NCI-H1048 (cell line): Measurements from ENCODE around the gene SUSD6.
"Not testable (repeated sequence)": the region's sequence is repeated elsewhere in the genome, so short reads cannot be mapped to it uniquely, and the experiment has no call there.

ENCODE experiments used
- DNase-seq: peaks from one replicate; lab custom pipeline; 2025; lab: John Stamatoyannopoulos, UW

SUSD6 gene

DNA sequence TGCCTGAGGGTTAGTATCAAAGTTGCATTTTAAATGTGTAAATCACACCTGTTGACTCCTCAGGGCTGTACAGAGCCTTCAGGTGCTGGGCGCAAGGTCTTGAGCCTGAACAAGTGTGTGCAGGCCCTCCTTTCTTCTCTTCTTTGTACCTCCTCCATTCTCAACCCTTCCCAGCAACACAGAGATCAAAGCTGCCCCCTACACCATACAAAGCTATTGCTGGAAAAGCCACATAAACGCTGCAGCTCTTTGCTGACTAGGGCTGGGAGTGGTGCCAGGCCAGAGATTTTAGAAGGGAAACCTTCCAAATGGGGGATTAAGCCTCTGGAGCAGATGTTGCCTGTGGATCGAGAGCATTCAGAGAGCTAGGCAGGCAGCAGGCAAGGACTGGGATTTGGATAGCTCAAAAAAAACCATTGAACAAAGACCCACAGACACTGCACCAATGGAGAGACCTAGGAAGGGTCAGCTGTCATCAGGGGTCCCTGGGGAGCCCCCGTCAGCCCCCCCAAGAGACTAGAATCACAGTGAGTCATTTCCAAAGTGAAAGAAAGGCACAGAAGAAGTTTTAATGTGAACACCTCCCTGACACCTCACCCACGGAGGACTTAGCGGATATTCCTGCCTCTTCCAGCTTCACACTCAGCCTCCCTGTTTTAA, 18.2 kb upstream of the SUSD6 start:
- DNase-seq, result no peak

DNA sequence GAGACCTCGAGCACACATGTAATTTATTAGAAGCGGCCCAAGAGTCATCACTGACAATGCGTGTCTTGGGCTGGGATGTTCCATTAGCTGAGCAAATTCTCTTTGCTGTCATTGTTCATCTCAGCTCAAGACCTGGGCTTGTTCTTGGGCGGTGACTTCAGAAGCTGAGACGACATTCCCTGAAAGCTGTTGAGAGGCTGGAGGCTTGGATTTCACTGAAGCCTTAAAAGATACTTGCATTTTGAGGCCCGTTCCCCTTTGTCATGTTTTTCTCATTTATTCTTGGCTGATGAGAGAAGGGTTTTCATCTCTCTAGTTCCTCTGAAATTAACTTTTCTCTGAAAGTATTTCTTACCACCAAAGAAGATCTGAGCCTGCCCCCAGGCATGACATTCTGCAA, 16.6 kb upstream of the SUSD6 start:
- no peak for DNase-seq

DNA sequence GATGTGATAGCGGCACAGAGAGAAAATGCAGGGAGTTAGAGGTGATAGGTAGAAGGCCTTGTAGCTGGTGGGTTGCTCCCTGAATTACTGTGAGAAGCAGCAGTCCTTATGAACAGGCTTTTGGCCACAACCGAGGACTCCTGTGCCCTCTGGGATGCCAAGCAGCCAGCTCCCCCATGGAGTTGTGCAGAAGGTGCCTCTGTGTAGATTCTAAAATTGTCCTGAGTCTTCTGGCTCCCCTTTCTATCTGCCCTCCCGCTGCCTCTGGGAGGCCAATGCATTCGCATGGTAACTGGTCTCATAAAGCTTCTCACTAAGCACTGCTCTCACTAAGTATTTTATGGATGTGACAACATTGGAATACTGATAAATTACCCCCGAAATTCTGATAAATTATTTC, 16.1 kb upstream of the SUSD6 start:
- DNase-seq, result no peak

DNA sequence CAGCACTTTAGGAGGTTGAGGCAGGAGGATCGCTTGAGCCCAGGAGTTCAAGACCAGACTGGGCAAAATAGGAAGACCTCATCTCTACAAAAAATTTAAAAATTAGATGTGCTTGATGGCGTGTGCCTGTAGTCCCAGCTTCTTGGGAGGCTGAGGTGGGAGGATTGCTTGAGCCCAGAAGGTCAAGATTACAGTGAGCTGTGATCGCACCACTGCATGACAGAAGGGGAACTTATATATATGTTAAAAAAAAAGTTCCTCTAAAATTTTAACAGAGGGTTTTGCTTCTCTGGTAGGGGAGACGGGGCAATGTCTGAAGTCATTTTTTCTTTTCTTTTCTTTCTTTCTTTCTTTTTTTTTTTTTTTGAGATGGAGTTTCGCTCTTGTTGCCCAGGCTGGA, 12.0 kb upstream of the SUSD6 start:
- DNase-seq, result not testable (repeated sequence)

DNA sequence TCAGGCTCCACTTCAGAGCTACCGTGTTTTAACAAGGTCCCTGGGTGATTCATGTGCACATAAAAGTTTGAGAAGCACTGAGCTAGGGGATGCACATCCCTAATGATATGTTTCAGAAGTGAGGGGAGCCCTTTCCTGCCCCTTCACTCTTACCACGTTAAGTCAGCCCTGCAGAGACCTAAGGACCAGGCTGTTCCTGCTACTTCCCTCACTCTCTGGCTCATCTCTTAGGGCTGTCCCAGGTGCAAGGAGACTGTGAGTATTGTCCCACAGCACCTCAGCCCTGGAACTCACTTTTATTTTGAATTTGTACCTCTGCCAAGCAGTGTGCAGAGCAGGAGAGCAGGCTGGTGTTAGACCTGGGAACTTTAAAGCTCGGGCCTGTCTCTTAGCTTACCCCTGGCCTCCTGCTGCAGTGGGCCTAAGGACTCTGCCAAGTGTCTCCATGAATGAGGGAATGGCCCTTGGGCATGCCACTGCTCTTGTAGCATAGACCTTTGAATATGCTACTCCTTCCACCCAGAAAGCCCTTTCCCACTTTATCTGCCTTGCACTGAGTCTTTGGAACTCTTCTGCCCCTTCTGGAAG, 11.0 kb upstream of the SUSD6 start:
- no peak for DNase-seq

DNA sequence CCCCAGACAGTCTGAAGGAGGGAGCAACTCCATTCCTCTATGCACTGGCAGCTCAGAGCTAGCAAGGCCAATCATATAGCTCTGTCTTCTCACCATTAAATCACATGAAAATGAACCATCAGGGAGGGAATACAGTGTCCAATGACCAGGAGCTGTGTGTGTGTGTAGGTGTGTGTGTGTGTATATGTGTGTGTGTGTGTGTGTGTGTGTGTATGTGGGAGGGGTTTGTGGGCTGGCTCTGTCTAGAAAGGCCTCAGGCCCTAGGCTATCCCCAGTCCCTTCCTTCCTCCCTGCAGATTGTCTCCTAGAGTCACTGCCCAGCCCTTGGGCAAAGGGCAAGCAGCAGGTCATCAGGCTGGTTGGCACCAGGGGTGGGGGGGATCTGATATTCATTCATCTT, 5.7 kb upstream of the SUSD6 start:
- no peak for DNase-seq

DNA sequence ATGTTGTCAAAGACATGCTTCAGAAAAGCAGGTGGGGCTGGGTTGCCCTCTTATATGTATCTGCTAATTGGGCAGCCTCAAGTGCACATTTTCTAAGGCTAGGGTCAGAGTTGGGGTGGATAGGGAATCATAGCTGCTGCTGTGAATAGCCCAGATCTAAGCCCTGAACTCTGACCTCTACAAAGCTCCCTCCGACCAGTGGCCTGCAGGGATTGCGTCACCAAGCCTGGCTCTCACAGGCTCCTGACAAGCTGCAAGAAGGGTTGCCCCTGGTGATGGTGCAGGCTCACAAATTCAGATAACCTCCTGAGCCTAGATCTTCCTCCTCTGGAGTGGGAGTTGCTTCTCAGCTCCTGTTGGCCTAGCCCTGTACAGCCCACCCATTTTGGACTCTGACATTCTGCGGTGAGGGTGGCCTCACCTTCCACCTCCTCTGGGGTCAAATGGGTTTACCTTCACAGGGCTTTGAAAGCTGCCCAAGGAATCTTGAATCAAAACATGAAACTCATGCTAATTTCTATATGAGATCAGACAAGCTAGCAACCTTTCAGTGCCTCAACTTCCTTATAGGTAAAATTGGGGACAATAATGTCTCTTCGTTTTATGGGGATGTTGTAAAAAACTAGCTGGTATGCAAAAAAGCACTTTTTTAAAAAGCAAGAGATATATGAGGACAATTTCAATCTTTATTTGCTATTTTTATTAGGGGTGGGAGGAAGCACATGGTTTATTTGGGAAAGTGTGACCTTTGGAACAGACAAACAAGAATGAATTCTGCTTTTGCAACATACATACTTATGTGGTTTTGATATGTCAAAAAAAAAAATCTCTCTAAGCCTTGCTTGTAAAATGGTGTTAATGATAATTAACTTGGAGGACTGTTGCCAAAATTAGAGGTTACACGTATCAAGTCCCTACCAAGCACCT, 4.9 kb upstream of the SUSD6 start:
- DNase-seq, result no peak

DNA sequence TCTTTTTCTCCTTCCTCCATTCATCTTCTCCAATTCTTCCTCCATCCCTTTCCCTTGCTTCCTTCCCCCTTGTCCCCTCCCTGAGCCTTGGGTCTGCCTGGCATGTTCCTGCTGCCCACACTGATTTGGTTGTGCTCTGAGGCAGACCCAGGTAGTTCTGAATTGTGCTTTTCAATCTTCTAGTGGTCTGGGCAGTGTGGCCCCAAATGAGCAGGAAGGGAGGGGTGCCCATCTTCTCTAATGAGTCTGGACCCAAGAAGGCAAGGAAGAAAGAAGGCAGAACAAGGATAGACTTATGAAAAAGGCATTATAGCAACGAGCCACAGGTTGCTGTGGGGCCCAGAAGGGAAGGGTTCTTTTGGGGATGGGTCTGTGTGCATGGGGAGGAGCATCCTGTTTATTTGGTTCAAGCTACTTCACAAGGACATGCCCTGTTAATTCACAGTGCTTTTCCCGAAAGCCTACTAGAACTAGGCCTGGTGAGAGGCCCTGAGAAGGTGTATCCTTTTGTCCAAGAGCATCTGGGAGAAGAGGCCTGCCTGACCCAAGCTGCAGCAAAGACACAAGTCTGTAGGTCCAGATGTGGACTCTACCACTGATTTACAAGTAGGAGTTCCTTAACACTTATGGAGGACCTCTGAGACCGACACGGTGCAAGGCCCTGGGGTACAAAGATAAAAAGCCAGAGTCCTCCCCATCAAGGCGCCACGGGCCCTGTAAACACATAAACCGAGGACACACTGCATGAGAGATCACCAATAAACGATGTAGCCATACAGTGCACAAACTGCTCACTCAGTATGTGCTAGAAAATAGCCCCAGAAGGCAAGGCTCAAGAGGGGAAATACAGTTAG, 1.1 kb upstream of the SUSD6 start:
- no peak for DNase-seq

DNA sequence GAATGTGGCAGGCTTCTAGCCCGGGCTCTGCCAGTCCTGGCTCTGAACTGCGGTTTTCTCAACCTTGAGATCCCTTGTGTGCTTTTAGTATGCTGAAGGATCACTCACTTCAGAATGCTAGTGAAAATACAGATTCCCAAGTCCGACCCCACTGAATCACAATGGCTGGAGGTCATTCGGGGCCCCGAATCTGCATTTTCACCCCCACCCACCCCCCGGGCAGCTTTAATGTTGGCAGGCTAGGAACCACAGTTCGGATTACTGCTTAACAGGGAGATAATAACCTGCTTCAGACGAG, 573 bp upstream of the SUSD6 start:
- no peak for DNase-seq

DNA sequence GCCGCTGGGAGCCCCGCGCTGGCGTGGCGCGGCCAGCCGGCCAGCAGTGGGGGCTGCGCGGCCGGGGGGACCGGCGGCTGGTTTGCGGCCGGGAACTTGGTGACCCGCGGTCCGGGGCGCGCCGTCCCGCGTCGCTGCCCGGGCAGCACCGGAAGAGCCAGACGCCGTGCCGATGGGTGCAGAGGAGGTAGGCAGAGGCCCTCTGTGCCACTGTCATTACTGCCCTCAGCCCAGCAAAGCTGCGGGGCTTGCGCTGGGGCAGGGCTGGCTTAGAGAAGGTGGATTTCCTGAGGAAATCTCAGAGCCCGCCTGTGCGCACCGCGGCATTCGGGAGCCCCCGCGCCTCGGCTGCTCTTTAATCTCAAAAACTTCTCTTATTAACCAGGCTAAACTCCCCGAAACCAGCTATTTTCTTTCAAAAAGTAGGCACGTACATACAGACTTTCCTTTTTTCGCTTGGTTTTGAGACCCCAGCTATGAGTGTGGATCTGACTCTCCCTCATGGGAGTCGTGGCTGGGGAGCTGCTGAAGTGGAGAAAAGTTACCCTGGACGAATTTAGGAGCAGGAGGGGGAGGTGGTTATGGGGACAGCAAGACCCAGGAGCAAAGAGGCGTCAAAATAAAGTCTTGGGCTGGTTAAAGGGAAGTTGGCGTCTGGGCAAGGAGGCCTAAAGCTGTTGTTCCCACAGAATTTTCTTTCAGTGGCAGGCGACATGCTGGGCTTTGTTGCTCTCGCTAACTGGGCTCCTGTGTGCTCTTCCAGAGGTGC, 802 bp downstream of the SUSD6 start:
- no peak for DNase-seq

DNA sequence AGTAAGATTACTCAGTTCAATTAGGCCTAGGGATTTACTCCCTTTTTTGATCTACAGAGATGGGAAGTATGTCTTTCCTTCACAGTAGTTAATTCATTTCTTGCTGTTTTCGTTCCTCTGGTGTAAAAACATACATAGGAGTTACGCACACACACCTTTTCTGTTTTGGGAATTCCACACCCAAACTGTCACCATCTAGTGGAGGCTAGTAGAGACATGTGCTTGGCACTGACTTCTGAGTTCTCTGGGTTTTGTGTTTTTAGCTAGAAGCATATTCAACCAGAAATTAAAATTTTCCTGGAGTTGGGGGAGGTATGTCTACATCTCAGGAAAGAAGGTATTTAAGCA, 1.4 kb downstream of the SUSD6 start:
- no peak for DNase-seq

DNA sequence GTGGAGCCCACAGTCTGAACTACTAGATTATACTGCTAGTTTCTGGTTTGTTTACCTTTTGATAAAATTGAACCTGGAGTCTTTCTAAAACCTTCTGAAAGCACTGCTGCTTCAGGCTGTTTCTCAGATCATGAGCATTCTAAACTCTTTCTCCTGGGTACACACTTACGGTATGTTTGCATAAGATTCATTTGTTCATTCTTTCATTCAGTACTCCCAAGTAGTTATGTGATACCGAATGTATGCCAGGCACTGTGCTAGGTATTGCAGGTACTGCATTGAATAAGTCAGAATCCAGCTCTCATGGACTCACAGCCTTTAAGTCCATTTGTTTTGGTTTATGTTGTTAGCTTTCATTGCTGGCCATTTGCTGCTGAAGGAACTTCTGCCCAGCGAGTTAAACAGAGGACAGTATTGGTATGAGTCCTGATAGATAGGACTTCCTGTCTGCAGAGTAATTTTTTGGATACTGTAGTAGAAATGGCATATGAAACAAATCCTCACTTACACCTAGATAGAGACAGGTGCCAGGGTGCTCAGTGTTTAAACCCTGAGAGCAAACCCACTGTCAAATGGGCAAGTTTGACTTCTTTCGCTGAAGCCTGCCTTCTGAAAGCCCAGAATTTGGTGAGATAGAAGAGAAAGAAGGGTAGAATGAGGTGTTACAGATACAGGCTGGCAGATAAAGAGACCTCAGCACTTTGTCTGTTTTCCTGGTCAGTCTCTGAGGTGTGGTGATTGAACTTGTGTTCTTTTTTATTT, 2.1 kb downstream of the SUSD6 start:
- no peak for DNase-seq

DNA sequence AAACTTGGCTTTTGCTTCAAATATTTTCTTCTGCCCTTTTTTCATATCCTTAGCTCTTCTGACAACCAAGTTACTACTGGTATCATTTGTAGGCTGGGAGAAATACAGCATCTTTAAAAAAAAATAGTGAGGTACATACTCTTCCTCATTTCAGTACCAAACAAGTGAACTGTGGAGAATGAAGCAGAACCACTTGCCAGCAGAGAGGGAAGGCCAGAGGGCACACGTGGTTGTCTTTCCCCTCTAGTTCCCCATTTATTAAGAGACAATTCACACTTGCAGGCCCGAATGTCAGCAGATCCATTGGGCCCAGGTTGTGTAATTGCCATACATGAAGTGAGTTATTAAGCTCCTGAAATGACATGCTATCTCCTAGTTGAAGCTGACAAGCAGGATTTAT, 3.2 kb downstream of the SUSD6 start:
- no peak for DNase-seq

DNA sequence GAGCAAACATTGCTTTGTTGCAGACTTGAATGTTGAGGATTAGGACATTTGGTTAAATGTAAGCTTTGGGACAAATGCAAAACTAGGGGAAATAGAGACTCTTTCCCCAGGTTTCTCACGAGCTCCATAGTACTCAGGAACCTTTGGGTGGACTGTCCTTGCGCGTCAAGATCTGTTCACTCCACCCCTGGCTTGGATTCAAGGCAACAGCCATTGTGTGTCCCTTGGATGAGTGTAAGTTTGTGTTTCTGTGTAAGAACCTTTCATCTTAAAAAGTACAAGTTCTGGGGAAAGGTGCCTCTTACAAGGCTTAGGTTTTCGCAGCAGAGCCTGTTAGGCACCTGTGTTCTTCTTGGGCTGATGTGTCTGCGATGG, 3.7 kb downstream of the SUSD6 start:
- DNase-seq, result no peak

DNA sequence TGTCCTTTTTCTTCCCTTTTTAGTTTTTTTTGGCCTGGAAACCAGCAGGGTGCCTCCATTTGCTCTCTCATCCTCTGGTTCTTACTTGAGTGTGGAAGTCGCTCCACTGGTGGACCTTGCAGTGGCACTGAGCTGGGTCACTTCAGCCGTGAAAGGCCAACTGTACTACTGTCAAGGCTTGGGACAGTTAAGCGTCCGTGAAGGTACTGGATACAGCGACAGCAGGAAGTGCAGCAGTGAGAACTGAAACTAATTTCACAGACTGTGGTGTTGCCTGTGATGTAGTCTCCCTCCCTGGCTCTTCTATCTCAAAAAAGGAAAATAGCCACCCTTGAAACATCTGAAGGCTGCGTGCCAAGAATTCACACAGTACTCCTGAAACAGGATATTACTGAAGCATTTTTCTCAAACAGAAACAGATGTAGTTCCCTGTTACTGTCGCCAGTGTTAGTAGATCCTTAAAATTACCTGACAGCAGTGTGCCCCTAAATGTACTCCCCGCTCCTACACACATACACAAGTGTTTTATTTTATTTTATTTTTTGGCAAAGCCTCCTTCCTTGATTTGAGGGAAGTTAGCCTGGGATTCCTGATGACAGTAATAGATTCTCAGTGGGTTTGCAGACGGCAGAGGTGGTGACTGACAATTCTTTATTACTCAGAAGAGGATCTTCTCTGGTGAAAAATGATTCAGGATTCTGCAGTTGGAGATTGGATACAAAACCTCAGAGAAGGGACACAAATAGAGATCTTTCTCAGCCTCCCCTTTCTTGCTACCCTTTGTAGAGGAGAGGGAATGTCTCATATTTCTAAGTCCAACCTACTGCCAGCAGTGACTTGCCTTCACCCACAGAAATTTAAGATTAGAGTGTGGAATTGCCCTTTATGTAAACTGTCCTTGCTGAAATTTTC, 4.4 kb downstream of the SUSD6 start:
- no peak for DNase-seq

DNA sequence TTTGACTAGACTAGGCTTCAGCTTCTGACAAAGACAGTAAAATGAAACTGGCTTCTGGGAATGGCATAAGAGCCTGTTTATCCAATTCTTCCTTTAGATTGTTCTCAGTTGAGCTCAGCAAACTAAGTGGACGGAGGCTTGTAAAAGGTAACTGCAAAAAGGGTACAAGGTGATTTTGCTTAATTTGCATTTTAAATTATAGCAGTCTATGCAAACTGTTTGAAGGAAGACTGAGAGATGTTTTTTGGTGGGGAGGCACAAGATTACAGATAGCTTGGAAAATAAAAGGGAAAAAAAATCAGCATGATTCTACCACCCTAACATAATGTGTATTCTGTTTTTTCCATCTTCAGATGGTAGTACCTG, 5.0 kb downstream of the SUSD6 start:
- DNase-seq, result no peak

DNA sequence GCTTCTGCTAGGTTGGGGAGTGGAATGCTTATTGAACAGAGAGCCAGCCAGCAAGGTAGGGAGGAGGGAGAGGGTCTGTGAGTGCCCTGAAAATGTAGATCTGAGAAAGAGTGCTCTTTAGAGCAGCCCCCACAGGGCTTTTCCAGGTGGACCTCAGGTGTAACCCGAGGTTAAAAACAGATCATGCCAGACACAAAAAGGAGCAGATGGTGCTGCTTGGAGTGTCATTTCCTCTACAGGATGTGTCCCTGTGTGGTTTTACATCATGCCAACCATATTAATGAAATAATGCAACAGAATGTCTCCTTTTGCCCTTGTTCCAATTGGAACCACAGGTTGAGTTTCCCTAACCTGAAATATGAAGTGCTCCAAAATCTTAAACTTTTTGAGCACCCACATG, 6.4 kb downstream of the SUSD6 start:
- DNase-seq, result no peak

DNA sequence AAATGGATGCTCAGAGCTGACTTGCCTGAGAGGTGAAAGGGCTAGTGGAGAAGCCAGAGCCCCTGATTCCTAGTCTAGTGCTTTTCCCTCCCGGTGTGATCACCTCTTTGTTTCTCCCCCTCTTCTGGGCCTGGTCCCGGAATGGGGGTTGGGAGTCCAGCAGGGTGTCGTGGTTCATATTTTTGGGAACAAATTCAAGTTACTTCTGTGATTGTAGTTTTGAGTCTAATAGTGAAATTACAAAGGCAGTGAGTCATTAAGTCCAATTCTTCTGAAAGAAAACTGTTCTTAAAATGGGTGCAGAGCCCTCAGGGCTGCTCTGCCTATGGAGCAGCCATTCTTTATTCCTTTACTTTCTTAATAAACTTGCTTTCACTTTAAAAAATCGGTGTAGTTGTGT, 7.6 kb downstream of the SUSD6 start:
- DNase-seq, result no peak

DNA sequence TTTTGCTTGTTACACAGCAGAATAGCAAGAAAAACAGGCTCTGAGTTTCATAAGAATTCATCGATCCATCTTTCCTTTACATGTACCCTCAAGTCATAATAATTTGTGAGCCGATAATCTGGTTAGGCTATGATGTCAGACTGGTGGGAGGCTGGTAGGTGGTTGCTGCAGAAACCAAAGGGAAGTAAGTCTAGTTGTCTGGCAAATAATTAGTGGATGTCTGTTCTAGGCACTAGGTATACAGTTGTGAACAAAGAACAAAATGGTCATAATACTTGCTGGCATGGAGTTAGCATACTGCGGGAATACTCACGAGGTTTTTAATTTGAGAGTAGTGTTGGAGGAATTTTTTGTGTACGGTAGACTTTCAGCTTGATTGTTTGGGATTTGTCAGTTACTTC, 8.8 kb downstream of the SUSD6 start:
- DNase-seq, result no peak

DNA sequence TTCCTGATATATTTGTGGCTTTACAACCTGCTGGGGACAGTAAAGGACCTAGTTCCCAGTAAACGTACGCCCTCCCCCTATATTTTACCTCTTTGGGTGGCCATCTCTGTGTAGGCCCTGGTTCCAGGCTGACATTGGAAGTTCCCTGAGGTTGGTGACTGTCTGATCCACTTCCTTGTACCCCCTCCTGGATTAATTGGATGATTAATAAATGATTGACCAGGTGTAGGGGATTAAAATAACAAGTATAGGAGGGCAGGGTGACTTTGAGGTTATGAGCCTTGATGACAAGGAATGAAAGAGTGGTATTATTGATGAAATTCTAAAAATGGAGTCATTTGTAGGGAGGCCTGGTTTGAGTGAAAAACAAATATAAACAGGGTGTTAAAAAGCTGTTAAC, 9.6 kb downstream of the SUSD6 start:
- DNase-seq, result no peak
